Uterus (tissue), 4 donors: ENCODE data around the gene GSTM3. TPM values are rescaled to one million over a fixed set of nuclear protein-coding genes. Genes with fewer than 3 reads are reported as not detected.

Experiments
- DNase-seq, 2 donors: peaks; one replicate each; pipeline ENCODE4 v3.0.0-alpha.2; 2019 to 2020
- H3K27ac ChIP-seq, 2 donors: fragments of 200-600 bp; sonication (generic); 1 replicate in 1 of 2; 2 replicates in 1 of 2; pipeline ENCODE4 v1.5.1; 2016 to 2018
- H3K27me3 ChIP-seq, 2 donors: fragments of 200-600 bp; sonication (generic); one replicate each; pipeline ENCODE4 v1.5.1; 2018 to 2019; ENCODE audit warnings: control low read depth in 1 of 2
- H3K36me3 ChIP-seq, 2 donors: fragments of 200-600 bp; sonication (generic); one replicate each; pipeline ENCODE4 v1.5.1; 2019; ENCODE audit warnings: control low read depth in 1 of 2
- H3K4me1 ChIP-seq, 2 donors: fragments of 200-600 bp; sonication (generic); one replicate each; pipeline ENCODE4 v1.5.1; 2018 to 2019; ENCODE audit warnings: control low read depth in 1 of 2
- H3K4me3 ChIP-seq, 2 donors: fragments of 200-600 bp; sonication (generic); 1 replicate in 1 of 2; 2 replicates in 1 of 2; pipeline ENCODE4 v1.5.1; 2018 to 2019; ENCODE audit warnings: mild to moderate bottlenecking in 1 of 2
- H3K9me3 ChIP-seq, 2 donors: fragments of 200-600 bp; sonication (generic); one replicate each; pipeline ENCODE4 v1.5.1; 2019; ENCODE audit warnings: control low read depth in 1 of 2
- POLR2A ChIP-seq, 2 donors: fragments of 450-650 bp; IDR thresholded peaks; one replicate each; pipeline ENCODE4 v1.6.1; 2016; ENCODE audit warnings: antibody characterized with exemption in 2 of 2, mild to moderate bottlenecking in 1 of 2, moderate library complexity in 1 of 2
- intact Hi-C: fragments of 100-400 bp; cut with DNase I; formaldehyde crosslinking; loops from one replicate; pipeline ENCODE4 v1.15.1; 2023; ENCODE audit warnings: low total_unique reads
- total RNA-seq, 4 donors: library from RNA; depleted of rRNA in 3 of 4; stranded (reverse); fragments of >200 nt in 3 of 4; gene quantifications; one replicate each; pipeline versions ENCODE4 v1.1.0 to v1.2.4, GENCODE V29; 2014 to 2023
- TF ChIP-seq, protein P1 (sequence below), 4 experiments: fragments of 200-600 bp in 2 of 4; fragments of 450-650 bp in 2 of 4; sonication (generic) in 2 of 4; IDR thresholded peaks; one replicate each; pipeline ENCODE4 v1.5.1; 2016 to 2019; ENCODE audit warnings: antibody characterized with exemption in 4 of 4, mild to moderate bottlenecking in 2 of 4, moderate library complexity in 1 of 4
- donor health status: DM: yes; HTN: yes; CAD: no.

GSTM3 gene
- 100 to 1,000 TPM in 1 of 4 donors, 10 to 100 TPM in 3; 39.1 to 104 (median 61.0) TPM for total RNA-seq

DNA sequence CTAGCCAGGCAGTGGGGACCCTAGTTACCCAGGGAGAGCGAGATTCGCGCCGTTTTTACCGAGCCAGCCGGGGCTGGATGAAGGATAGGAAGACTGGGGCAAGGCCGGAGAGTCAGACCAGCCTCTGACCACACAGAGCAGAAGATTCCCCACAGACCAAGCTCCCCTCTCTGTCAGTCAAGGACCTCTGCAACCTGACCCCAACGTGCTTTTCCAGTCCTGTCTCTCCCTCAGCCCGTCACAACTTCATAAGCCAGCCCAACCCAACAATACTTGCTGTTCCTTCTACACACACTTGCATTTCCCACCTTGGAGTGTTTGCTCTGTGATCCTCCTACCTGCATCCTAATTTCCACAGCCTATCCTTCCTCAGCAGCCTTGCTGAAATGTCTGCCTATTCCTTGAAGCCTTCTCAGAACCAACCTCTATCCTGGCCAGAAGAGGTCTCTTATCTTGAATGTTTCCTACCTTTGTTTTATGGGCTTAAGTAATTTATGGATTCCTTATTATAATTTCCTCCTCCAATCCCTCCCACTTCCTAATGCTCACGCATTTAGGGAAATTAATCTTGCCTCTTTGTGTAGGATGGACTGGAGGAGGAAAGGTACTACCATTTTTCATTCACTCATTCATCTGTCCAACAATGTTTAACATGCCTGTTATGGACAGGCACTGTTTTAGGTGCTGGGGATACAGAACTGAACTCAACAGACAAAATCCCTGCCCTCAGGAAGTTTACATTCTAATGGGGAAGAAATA is at the start of gene GSTM3:
GSTM3 (minus strand) TSS at position 424 of the 759 bp plus-strand sequence. CDS start 751 bp downstream, outside the sequence.
- intact Hi-C loops = no loop called here
- H3K9me3 ChIP-seq = no peaks in the 10 kb centered on the region

DNA sequence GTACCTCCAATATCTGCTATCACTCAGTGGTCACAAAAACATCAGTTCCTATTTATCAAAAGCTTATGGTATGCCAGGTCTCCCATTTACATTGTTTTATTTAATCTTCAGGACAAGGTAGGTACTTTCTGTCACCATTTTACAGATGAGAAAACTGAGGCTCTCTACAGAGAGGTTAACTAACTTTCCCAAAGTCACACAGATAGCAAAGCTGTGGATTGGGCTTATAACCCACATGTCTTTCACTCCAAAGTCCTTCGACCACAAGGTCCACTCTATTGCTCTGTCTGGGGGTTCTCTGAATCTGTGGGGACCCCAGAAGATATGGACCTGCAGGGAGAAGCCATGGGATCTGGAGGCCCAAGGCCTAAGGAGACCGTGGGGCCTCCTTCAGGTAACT is 49.5 kb upstream of the GSTM3 start:
- Histone ChIP-seq H3K36me3 (no peaks in the 10 kb centered on the region), H3K9me3 (no peaks in the 10 kb centered on the region), H3K27ac (peak overlapping the region in 1 of 2 donors; percentile 67), H3K27me3 (no peaks in the 10 kb centered on the region), H3K4me3 (no peak overlapping the region), H3K4me1 (peaks cover 0 to 18% of the 10 kb centered on the region in 2 donors)
- TF ChIP-seq POLR2A (IDR thresholded peaks at IDR 0.05) = no peak
- TF ChIP-seq, protein P1, sequence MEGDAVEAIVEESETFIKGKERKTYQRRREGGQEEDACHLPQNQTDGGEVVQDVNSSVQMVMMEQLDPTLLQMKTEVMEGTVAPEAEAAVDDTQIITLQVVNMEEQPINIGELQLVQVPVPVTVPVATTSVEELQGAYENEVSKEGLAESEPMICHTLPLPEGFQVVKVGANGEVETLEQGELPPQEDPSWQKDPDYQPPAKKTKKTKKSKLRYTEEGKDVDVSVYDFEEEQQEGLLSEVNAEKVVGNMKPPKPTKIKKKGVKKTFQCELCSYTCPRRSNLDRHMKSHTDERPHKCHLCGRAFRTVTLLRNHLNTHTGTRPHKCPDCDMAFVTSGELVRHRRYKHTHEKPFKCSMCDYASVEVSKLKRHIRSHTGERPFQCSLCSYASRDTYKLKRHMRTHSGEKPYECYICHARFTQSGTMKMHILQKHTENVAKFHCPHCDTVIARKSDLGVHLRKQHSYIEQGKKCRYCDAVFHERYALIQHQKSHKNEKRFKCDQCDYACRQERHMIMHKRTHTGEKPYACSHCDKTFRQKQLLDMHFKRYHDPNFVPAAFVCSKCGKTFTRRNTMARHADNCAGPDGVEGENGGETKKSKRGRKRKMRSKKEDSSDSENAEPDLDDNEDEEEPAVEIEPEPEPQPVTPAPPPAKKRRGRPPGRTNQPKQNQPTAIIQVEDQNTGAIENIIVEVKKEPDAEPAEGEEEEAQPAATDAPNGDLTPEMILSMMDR (IDR thresholded peaks at IDR 0.05) = no peak
- intact Hi-C loops = no loop called here
- no peak for DNase-seq

More for the DNA sequence above, at the start of gene GSTM3:
- no peak for DNase-seq
- H3K27ac ChIP-seq = peak within 1 kb of the TSS; percentile 81 to 83
- peaks cover 0 to 4% of the 10 kb centered on the region in 2 donors for H3K4me1 ChIP-seq
- peak within 1 kb of the TSS; percentile 81 to 85 for H3K4me3 ChIP-seq
- no peaks in the 10 kb centered on the region for H3K36me3 ChIP-seq
- TF ChIP-seq POLR2A (IDR thresholded peaks at IDR 0.05) = no peak
- TF ChIP-seq, protein P1 (IDR thresholded peaks at IDR 0.05) = no peak
- no peaks in the 10 kb centered on the region for H3K27me3 ChIP-seq

DNA sequence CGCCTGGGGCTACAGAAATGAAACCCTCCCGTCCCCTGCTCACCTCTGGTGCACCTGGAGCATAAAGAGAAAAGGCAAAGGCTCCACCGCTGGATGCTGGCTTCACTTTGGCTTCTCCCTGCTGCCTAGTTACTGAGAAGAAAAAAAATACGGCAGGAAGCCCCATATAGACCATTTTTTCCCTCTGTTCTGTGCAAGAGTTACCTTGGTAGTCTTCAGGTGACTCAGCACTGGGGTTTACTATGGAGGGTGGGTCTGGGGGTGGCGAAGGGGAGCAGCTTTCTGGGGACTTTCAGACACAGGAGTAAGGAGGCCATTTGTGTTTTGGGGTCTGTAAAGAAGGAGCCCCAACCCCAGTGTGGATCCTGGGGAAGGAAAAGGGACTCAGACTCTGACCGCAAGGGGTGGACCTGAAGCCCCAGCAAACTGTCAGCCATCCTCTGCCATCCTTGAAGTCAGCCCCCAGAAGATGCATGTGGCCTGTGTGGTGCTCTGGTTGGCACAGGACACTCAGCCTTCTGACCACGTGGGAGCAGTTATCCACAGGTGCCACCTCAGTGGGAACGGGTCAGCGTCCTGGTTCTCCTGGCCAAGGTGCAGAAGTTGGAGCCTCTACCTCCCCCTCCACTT is 48.8 kb upstream of the GSTM3 start:
- H3K27me3 ChIP-seq = no peaks in the 10 kb centered on the region
- no peaks in the 10 kb centered on the region for H3K9me3 ChIP-seq
- intact Hi-C loops = loop anchor here (5.0 kb wide), 1 partner anchor 188 kb away; no protein-coding TSS in a partner anchor
- no peak overlapping the region for H3K27ac ChIP-seq
- H3K36me3 ChIP-seq = no peaks in the 10 kb centered on the region
- DNase-seq = peak; percentile 6 to 9
- TF ChIP-seq, protein P1 (IDR thresholded peaks at IDR 0.05) = no peak
- TF ChIP-seq POLR2A (IDR thresholded peaks at IDR 0.05) = no peak
- peaks cover 0 to 18% of the 10 kb centered on the region in 2 donors for H3K4me1 ChIP-seq
- no peak overlapping the region for H3K4me3 ChIP-seq

DNA sequence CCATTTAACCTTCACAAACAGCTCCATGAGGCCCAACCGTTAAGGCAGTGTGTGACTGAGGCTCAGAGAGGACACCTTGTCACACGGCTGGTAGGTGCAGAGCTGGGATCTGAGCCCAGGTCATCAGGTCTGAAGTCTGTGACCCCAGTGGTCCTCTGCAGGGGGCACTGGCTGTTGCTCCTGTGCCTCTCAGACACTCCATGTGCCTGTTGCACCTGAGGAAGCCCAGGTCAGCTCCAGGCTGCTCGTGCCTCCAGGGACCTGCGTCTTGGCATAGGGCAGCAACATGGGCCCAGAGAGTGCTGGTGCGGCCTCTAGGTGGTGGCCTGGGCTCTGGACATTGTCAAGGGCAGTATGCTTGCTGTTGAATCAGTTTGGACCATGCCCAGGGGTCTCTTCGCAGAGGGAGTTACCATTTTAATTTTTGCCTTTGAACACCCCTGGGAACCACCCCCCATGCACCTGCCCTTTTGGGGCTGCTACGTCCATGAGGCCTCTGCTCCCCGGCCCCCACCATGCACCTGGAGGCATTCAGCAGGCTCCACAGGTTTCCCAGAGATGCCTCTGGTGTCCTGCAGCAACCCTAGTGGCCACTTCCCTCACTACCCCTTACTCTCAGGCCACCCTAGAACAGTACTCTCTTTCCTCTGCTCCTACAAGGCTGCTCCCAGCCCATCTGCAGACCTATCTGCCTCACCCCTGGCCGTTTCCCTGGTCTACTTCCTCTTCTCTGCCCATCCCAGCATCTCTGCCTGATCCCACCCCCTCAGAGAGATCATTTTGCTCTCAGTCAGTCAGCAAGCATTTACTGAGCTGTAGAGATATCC is 48.1 kb upstream of the GSTM3 start:
- peak; percentile 12 to 13 for DNase-seq
- H3K4me3 ChIP-seq = no peak overlapping the region
- TF ChIP-seq, protein P1 (IDR thresholded peaks at IDR 0.05) = no peak
- no peak for TF ChIP-seq POLR2A (IDR thresholded peaks at IDR 0.05)
- H3K4me1 ChIP-seq = peaks cover 0 to 18% of the 10 kb centered on the region in 2 donors
- intact Hi-C loops = loop anchor here (5.0 kb wide), 1 partner anchor 188 kb away; no protein-coding TSS in a partner anchor
- no peaks in the 10 kb centered on the region for H3K36me3 ChIP-seq
- no peak overlapping the region for H3K27ac ChIP-seq
- no peaks in the 10 kb centered on the region for H3K9me3 ChIP-seq
- H3K27me3 ChIP-seq = no peaks in the 10 kb centered on the region
